Activated CD4-positive, alpha-beta T cell treated with anti-CD3 and anti-CD28 coated beads, Interleukin-2, amount 50 U/mL, for 1 hour (primary cell): ENCODE measurements around the gene SNCA.

ENCODE experiments used
- DNase-seq: peaks from one replicate; pipeline ENCODE4 v3.0.0-alpha.2; 2020

SNCA gene

GRCh38 chr4:89836897-89837384 is at the start of gene SNCA:
SNCA (minus strand) TSS chr4:89837161; CDS start chr4:89835667, 1,494 bp downstream.
- peak; percentile 10 for DNase-seq

DNA sequence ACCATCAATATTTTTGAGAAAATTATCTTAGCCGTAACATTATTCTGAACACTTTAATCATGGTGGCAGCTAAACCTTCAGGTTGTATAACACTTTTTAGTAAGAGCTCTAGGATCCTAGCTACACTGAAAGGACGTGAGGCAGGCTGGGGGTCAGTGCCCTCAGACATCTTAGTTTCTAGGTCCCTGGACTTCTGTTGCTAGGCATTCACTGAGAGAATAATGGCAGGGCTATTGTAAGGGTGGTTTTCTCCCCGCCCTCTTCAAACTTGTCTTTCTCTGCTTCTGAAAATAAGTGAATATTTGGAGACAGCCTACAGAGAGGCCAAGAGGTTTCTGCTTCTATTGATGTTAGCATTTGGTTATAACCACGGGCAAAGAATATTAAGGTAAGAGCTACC is 42.3 kb upstream of the SNCA start:
- no peak for DNase-seq

DNA sequence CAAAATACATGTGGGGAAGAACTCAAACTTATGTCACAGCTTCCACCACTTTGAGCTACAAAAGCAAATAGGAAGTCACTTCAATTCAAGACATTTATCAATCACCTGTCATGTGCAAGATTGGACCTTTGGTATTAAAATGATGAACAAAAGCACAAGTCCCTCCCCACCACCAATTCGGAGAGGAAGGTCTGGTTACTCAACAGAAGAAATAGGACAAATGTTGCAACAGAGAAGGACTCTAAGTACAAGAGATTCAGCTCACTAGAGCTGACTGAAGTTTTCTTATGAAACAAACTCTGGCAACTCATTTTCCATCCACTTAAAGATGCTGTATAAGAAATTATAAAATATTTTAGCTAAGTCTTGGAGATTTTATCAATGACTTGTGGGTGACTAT is 41.6 kb upstream of the SNCA start:
- DNase-seq: no peak

- no peak for DNase-seq
Measured at GRCh38 chr4:89876548-89876947, 39.6 kb upstream of the SNCA start.

- DNase-seq: no peak
Measured at GRCh38 chr4:89871211-89871610, 34.2 kb upstream of the SNCA start.

DNA sequence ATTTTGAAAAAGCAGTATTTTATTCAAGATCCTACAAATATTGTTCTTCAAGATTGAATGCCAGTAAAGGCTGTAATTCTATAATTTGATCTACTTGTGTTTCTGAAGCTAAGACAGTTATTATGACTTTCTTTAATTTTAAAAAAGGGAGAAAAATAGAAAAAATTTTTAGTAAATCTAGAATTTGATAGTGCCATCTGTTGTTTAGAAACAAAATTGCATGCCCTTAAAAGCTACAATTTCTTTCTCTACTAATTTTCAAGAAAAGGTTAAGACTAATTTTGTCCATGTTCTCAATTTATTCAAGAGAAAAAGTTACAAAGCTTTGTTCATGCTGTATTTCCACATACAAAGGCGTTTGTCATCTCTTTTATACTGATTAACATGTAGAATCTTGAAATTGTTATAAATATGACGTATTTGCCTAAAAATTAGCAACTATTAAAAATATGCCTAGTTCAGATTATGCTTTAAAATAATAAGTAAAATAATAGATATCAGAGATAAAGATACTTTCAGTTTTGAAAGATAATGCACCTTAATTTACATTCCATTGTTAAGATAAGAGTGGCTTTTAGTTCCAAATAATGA is 32.1 kb upstream of the SNCA start:
- no peak for DNase-seq

DNA sequence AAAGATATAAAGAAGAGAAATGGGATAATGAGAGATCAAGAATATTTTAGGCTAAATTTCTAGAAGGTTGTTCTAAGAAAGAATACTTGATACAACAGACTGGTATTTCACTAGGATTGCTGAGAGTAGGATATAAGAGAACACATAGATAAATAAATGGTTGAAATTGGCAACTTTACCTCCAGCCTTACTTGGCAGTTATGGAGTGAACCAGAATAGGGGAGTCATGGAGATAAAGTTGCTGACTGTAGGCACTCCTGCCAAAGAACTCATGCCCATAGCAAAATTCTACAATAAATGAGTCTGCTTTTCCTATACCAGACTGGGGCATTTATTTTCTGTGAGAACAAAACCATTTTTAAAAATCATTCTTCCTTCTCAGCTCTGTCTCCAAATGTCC is 31.3 kb upstream of the SNCA start:
- no peak for DNase-seq

DNA sequence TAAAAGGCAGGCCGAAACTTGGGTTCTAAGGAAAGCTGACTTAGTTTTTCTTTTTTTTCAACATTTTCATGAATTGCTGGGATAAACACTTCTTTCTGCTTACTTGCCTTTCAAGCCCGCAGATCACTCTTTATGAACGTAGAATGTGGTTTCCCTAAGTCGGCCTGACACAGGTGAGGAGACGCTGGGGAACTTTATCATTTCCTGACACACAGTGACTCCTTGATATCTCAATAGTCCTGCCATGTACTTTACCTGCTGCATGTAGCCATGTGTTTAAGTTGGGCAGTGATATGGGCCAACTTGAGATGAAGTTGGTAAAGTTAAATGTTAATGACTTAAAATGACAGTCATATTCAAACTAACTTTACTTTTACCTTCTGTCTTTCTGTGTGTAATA is 26.6 kb upstream of the SNCA start:
- no peak for DNase-seq

- no peak for DNase-seq
Measured at GRCh38 chr4:89860971-89861370, 24.0 kb upstream of the SNCA start.

DNA sequence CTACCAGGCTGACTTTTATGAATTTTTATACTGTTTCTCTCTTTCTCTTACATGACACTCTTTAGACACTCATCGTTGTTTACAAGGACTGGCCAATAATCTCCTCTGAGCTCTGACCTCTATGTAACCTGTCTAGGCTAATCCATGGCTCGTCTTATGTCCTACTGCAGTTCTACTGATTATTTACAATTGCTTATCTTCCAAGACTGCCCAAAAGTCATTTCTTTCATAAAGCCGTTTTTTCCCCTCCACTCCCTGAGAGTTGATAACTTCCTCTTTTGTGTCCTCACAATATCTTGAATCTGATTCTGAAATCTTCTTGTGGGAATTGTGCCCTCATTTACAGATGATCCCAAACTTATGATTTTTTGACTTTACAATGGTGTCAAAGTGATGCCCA is 18.3 kb upstream of the SNCA start:
- DNase-seq: no peak

DNA sequence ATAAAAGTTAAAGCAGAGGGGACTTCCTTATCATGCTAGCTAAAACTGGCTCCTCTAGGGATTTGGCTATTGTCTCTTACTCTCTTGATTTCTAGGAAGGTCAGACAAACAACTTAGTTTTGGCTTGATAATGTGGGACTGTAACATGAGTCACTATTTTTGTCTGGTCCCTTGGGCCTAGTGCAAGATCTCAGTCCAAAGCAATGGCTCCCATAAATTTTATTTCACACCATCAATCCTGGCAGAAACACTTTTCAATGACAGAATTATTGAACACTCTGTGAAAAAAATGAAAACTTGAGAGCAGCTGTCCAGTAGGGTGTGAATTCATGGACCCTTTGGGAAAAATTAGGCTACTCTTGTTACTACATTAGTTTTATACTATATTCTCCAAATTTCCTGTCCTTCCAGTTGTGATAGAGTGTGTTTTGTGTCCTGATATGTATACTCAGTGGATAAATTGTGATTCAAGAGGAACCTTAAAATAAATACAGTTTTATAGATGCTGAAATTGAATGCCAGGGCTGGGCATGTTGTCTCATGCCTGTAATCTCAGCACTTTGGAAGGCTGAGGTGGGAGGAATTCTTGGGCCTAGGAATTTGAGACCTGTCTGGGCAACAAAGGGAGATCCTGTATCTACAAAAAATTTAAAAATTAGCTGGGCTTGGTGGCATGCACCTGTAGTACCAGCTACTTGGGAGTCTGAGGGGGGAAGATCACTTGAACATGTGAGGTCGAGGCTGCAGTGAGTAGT is 10.8 kb upstream of the SNCA start:
- DNase-seq: no peak

GRCh38 chr4:89839558-89839957 is 2.6 kb upstream of the SNCA start:
- DNase-seq: no peak

DNA sequence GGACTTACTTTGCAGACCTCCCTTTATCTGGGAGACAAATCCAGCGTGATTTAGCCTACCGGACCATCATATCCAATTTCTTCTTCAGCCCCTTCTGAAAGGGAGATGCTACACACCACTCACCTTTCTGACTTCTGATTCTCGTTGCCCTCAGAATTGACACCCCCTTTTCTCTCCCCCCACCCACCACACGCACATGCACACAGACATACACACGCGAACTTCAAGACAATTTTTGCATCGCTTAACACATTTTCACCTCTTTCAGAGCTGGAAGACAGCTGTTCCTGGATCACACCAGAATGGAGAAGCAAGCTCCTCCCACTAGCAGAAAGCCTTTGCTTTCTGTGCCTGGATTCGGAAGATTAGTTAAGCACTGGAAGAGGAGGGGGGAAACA is 1.0 kb upstream of the SNCA start:
- no peak for DNase-seq

DNA sequence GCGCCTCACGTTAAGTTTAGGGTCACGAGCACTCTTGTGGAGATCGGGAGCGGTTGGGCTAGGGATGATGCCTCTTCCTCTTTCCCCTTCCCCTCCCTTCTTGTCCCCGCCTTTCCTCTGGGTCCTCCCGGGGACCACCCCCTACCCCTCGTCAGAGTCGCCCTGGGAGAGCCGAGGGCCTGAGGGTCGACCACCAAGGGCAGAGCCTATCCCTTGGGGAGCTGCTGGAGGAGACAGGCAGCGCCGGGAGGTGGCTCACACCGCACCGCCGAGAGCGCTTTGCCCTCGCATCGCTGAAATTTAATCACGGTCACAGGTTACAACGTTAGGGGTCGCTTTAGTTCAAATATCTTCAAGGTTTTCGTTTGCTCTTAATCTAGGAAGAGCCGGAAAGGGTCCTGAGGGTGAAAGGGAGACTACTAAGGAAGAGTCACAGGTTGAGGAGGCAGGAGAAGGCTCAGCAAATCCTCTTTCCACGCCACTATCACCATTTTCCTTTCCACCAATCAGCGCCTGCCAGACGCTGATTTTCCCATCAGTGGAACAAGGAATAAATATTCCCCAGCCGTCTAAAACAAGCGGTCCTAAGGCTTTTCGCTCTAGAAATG is 528 bp upstream of the SNCA start:
- DNase-seq: peak; percentile 3

- no peak for DNase-seq
Measured at GRCh38 chr4:89836031-89836745, 773 bp downstream of the SNCA start.

GRCh38 chr4:89835413-89835812 is 1.5 kb downstream of the SNCA start:
- no peak for DNase-seq

- no peak for DNase-seq
Measured at GRCh38 chr4:89834486-89835209, 2.3 kb downstream of the SNCA start.

DNA sequence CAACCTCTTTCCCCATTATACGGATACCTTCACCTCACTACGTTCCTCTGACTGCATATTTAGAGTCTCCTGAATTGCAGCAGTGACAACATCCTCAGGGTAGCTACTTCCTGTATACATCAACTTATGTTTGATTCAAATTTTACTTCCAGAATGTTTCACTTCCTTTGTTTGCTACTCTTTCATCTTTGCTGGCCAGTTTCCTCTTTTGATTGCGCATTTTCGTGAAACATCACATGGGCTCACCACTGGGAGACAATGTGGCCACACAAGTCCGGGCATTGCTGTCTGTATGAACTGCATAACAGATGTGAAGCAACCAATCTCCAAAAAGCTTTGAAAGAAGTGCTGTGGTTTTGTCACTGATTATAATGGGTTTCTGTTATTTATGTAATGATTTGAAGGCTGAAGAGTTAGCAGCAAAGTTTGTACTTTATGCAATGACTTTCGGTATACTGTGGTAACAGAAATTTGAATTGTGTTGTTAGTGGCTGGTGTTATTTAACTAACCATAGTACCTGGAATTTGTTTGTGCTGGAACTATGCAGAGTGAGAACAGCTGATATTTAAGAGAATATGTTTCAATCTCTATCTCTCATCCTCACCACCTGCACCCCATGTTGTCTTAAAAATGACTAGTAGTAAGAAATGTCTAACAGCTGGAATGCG is 7.4 kb downstream of the SNCA start:
- DNase-seq: no peak

DNA sequence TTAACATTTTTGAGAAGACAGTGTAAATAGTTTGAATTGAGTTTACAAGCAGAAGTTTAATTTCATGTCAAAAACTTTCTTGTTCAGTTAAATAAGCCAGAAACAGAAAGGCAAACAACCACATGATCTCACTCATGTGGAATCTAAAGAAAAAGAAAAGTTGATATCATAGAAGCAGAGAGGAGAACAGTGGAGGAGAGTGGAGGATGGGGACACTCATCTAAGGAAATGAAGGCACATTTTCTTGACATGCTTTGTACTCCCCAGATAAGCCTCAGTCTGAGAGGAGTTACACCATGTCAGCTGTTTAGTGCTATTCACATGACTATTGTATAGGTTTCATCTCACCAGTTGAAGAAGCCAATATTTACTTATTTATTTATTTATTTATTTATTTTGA is 13.5 kb downstream of the SNCA start:
- DNase-seq: no peak

- no peak for DNase-seq
Measured at GRCh38 chr4:89821612-89822011, 15.3 kb downstream of the SNCA start.

- no peak for DNase-seq
Measured at GRCh38 chr4:89820010-89820409, 17.0 kb downstream of the SNCA start.

DNA sequence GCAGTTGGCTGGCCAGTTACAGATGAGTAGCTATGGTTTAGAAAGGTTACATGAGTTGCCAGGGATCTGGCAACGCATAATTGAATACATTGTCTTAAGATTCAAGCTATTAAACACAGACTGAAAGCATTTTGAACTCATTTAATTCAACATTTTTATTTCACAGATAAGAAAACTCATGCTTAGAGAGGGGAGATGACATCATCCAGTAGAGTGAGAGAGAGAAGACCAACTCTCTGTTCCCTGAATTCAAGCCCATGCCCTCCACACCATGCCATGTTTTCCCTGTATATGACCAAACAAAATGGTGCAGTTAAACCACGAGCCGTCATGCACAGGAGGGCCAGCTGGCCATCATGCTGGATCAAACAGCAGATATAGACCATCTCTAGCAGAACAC is 22.6 kb downstream of the SNCA start:
- DNase-seq: no peak
